ENCODE data around the gene REL. TPM values are rescaled to one million over a fixed set of nuclear protein-coding genes. Genes with fewer than 3 reads are reported as not detected.

The REL gene
- total and polyA plus RNA-seq, 2 of the 4 experiments (the other 2 are of a cell fraction) = 1.3 to 4.3 TPM

GRCh38 chr2:60832621-60833020 lies 48.8 kb upstream of the REL start:
- H4K91ac ChIP-seq (ENCODE audit: insufficient read depth, low read depth, low read length) = no peak overlapping the region
- no peak overlapping the region for H4K5ac ChIP-seq (ENCODE audit: low read depth, low read length)
- in situ Hi-C loops (cut with MboI; ENCODE audit: low sequenced_read_pairs) (no loop called here), dilution Hi-C loops (cut with HindIII; ENCODE audit: low sequenced_read_pairs, unreplicated experiment) (no loop called here), intact Hi-C loops (cut with micrococcal nuclease) (no loop called here)
- no peak overlapping the region for H2BK5ac ChIP-seq (ENCODE audit: low read depth, low read length, poor library complexity, severe bottlenecking)
- H3K4me1 ChIP-seq (ENCODE audit: control insufficient read depth, insufficient read depth, low read length) = no peaks in the 10 kb centered on the region
- no peaks in the 10 kb centered on the region for H3K9me1 ChIP-seq (ENCODE audit: insufficient read depth, low read length)
- no peak overlapping the region for H3K56ac ChIP-seq (ENCODE audit: extremely low read depth, insufficient read depth, low read length)
- no peak overlapping the region for H4K8ac ChIP-seq (ENCODE audit: low read depth in 2 of 2, low read length in 2 of 2)
- H3K79me1 ChIP-seq (ENCODE audit: low read depth in 1 of 2, low read length in 2 of 2) = no peaks in the 10 kb centered on the region
- CTCF ChIA-PET = no interaction called here
- H4K20me1 ChIP-seq (ENCODE audit: insufficient read depth, low read length) = no peaks in the 10 kb centered on the region
- ATAC-seq (ENCODE audit: low read depth) (no peak), DNase-seq (no peak)
- no peak overlapping the region for H2AK9ac ChIP-seq (replicated peaks; ENCODE audit: low read depth, low read length, poor library complexity)
- no peak overlapping the region for H2BK120ac ChIP-seq (ENCODE audit: low read depth, low read length)
- no peak overlapping the region for H3K23ac ChIP-seq (ENCODE audit: low read depth, low read length)
- WGBS, 2 experiments (ENCODE audit: extremely low coverage in 2 of 2, insufficient read length in 1 of 2) = no CpG with 5 or more reads among the region's 2 CpGs
- H3K9ac ChIP-seq (ENCODE audit: low read depth, low read length) = no peak overlapping the region
- no peak overlapping the region for H2BK20ac ChIP-seq (ENCODE audit: low read depth, low read length)
- H3K36me3 ChIP-seq (ENCODE audit: control insufficient read depth, insufficient read depth, low read length) = no peaks in the 10 kb centered on the region
- no peak overlapping the region for H3K27ac ChIP-seq (ENCODE audit: insufficient read depth, low read length)
- H3K4me2 ChIP-seq (ENCODE audit: low read depth, low read length) = no peak overlapping the region
- H2AFZ ChIP-seq (replicated peaks; ENCODE audit: low read length, poor library complexity) = no peak overlapping the region
- no peak overlapping the region for H3K4me3 ChIP-seq (ENCODE audit: insufficient read depth, low read depth, low read length)
- no peak overlapping the region for H2BK15ac ChIP-seq (ENCODE audit: low read depth, low read length)
- H3K14ac ChIP-seq (replicated peaks; ENCODE audit: low read depth, low read length) = no peak overlapping the region
- no peak overlapping the region for H3K18ac ChIP-seq (ENCODE audit: low read depth, low read length)
- no TSS peak for BruUV-seq (replicated peaks)
- H3K4ac ChIP-seq (ENCODE audit: low read depth, low read length) = no peak overlapping the region
- POLR2A ChIA-PET (ENCODE audit: unreplicated experiment) = no interaction called here
- peaks cover 28% of the 10 kb centered on the region for H3K27me3 ChIP-seq (ENCODE audit: control insufficient read depth, insufficient read depth, low read length)
- TF ChIP-seq, protein P1, sequence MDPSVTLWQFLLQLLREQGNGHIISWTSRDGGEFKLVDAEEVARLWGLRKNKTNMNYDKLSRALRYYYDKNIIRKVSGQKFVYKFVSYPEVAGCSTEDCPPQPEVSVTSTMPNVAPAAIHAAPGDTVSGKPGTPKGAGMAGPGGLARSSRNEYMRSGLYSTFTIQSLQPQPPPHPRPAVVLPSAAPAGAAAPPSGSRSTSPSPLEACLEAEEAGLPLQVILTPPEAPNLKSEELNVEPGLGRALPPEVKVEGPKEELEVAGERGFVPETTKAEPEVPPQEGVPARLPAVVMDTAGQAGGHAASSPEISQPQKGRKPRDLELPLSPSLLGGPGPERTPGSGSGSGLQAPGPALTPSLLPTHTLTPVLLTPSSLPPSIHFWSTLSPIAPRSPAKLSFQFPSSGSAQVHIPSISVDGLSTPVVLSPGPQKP (IDR thresholded peaks at IDR 0.05; ENCODE audit: borderline replicate concordance, low read depth, low read length) = no peak
- no peak for TF ChIP-seq RAD21 (IDR thresholded peaks at IDR 0.05; ENCODE audit: low read length)
- no peak for TF ChIP-seq FOS (IDR thresholded peaks at IDR 0.05; ENCODE audit: low read depth, low read length)
- no peak for TF ChIP-seq BHLHE40 (IDR thresholded peaks at IDR 0.05; ENCODE audit: low read depth, low read length)
- TF ChIP-seq RCOR1 (IDR thresholded peaks at IDR 0.05; ENCODE audit: insufficient replicate concordance, low read length) = no peak
- H2AK5ac ChIP-seq (ENCODE audit: low read depth, low read length) = no peak overlapping the region
- no peaks in the 10 kb centered on the region for H3K9me3 ChIP-seq (ENCODE audit: control insufficient read depth, insufficient read depth, low read length)

Measured in IMR-90 (cell line).